AG20443 (cell line): Measurements from ENCODE around the gene PIAS4.

Experiments
- DNase-seq: peaks from one replicate; pipeline ENCODE4 v3.0.0; 2012; ENCODE audit warnings: low spot score, mixed read lengths

Gene PIAS4

DNA sequence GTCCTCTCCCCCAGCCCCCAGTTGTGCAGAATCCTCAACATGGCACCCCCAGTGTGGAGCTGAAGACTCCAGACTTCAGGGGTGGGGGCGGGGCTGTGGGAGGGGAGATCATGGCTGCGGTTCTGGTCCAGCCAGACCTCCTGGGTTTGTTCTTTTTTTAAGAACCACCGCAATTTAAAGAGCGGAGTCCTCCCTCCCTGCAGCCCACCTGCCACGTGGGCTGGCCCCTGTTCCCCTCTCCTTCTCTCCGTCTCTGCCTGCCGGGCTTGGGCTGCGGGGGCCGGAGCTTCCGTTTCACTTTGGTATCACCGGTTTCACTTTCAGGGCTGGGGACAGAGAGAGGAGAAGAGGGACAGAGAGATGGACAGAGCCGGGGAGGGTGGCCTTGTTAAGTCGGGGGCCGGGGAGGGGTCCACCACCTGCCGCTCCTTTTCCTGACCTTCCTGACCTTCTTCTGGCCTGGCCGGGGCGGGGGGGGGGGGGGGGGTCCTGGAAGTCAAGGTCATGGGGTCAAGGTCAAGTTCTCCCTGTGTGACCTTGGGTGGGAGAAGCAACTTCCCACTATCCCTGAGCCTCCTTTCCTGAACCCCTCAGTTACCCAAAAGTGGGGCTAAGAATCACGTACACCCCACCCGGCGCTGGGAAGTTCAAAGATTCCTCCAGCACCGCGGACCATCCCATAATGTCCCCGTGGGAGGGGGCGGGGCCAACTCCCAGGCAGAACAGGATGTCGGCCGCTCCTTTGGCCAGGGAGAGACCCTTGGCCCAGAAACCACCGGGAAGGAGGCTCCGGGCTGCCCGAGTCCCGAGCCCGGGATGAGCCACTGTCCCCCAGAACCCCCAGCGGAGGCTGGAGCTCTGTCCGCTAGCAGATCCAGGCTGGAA lies 70.5 kb downstream of the PIAS4 start:
- peak; percentile 77 for DNase-seq

GRCh38 chr19:4080473-4080872 lies 72.9 kb downstream of the PIAS4 start:
- no peak for DNase-seq

- DNase-seq: no peak
Measured at GRCh38 chr19:4081441-4082129, 74.0 kb downstream of the PIAS4 start.

- DNase-seq: no peak
Measured at GRCh38 chr19:4082172-4082571, 74.6 kb downstream of the PIAS4 start.

GRCh38 chr19:4083677-4084546 lies 76.4 kb downstream of the PIAS4 start:
- no peak for DNase-seq

DNA sequence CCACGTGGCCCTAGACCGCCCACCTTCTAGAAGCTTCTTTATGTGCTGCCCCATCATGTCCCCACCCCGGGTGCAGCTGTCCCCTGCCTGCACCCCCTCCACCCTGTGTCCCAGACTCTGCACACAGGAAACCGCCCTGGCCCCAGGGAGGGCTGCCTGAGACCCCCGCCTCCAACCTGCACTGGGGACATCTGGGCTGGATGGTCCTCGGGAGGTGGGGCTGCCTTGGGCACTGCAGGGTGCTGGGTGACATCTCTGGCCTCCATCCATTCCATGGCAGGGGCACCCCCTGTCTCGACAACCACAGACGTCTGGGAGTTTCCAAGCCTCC lies 77.0 kb downstream of the PIAS4 start:
- DNase-seq: no peak

GRCh38 chr19:4086411-4086867 lies 78.9 kb downstream of the PIAS4 start:
- peak; percentile 14 for DNase-seq

- no peak for DNase-seq
Measured at GRCh38 chr19:4087787-4088679, 80.5 kb downstream of the PIAS4 start.

DNA sequence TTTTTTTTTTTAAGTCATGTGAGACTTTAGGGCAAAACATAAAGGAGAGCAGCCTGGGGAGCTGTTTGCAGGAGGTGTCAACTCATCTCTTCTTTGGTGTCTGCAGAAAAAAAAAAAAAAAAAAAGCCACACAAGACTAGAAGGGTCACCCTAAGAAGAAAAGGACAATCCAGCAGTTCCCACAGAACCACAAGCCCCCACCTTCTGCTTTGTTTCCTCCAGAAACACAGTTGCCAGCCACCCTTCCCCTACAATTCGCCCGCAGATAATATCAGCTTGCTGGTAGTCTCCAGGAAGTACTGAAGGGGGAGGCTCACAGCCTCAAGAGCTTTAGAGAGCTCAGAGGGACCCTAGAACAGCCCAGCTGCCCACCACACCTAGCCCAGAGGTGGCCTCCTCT lies 81.4 kb downstream of the PIAS4 start:
- DNase-seq: no peak
